Measurements from ENCODE around the gene TFDP2.

DNA sequence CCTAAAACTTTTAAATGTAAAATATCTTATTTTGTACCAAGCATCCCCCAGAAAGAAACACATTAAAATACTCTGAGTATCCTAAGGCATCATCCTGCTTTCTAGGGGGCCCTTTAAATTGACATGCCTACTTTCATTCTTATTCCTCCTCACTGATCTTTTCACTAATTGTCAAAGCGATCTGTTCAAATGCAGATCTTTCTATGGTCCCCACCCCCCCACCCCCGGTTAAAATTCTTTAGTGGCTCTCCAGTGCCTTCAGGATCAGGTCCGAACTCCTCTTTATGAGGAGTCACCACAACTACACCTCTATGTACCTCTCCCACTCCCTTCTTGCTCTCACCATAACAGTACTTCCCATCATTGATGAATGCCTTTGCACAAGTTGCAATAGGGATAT lies 19.2 kb upstream of the TFDP2 start:
- TF ChIP-seq, protein P1, sequence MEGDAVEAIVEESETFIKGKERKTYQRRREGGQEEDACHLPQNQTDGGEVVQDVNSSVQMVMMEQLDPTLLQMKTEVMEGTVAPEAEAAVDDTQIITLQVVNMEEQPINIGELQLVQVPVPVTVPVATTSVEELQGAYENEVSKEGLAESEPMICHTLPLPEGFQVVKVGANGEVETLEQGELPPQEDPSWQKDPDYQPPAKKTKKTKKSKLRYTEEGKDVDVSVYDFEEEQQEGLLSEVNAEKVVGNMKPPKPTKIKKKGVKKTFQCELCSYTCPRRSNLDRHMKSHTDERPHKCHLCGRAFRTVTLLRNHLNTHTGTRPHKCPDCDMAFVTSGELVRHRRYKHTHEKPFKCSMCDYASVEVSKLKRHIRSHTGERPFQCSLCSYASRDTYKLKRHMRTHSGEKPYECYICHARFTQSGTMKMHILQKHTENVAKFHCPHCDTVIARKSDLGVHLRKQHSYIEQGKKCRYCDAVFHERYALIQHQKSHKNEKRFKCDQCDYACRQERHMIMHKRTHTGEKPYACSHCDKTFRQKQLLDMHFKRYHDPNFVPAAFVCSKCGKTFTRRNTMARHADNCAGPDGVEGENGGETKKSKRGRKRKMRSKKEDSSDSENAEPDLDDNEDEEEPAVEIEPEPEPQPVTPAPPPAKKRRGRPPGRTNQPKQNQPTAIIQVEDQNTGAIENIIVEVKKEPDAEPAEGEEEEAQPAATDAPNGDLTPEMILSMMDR (IDR thresholded peaks at IDR 0.05): no peak
- no peak for TF ChIP-seq EZH2phosphoT487 (IDR thresholded peaks at IDR 0.05)
- no peak for TF ChIP-seq EZH2 (IDR thresholded peaks at IDR 0.05)
